Ishikawa (cell line): ENCODE data around the gene TPO.

Experiments
- CEBPB ChIP-seq: IDR thresholded peaks from 2 replicates; pipeline ENCODE4 v1.6.1; 2012
- CREB1 ChIP-seq: IDR thresholded peaks from 2 replicates; pipeline ENCODE4 v1.6.1; 2012; ENCODE audit warnings: low read depth
- EGR1 ChIP-seq: IDR thresholded peaks from 2 replicates; pipeline ENCODE4 v1.6.1; 2012
- EP300 ChIP-seq: IDR thresholded peaks from 2 replicates; pipeline ENCODE4 v1.6.1; 2012; ENCODE audit warnings: borderline replicate concordance
- FOXM1 ChIP-seq: IDR thresholded peaks from 2 replicates; pipeline ENCODE4 v1.6.1; 2012; ENCODE audit warnings: low read depth, borderline replicate concordance
- MAX ChIP-seq: IDR thresholded peaks from 2 replicates; pipeline ENCODE4 v1.6.1; 2012
- NFIC ChIP-seq: IDR thresholded peaks from 2 replicates; pipeline ENCODE4 v1.6.1; 2012
- RAD21 ChIP-seq: IDR thresholded peaks from 2 replicates; pipeline ENCODE4 v1.6.1; 2012; ENCODE audit warnings: low read depth
- TAF1 ChIP-seq: IDR thresholded peaks from 2 replicates; pipeline ENCODE4 v1.6.1; 2012; ENCODE audit warnings: low read depth, mild to moderate bottlenecking
- TCF12 ChIP-seq: IDR thresholded peaks from 2 replicates; pipeline ENCODE4 v1.6.1; 2012; ENCODE audit warnings: low read depth
- TEAD4 ChIP-seq: IDR thresholded peaks from 2 replicates; pipeline ENCODE4 v1.6.1; 2012
- USF1 ChIP-seq: IDR thresholded peaks from 2 replicates; pipeline ENCODE4 v1.6.1; 2012
- YY1 ChIP-seq: IDR thresholded peaks from 2 replicates; pipeline ENCODE4 v1.6.1; 2012; ENCODE audit warnings: low read depth
- ZBTB7A ChIP-seq: IDR thresholded peaks from 2 replicates; pipeline ENCODE4 v1.6.1; 2012; ENCODE audit warnings: low read depth
- TF ChIP-seq, protein P1 (sequence below): IDR thresholded peaks from 2 replicates; pipeline ENCODE4 v1.6.1; 2012; ENCODE audit warnings: low read depth, mild to moderate bottlenecking

TPO gene

DNA sequence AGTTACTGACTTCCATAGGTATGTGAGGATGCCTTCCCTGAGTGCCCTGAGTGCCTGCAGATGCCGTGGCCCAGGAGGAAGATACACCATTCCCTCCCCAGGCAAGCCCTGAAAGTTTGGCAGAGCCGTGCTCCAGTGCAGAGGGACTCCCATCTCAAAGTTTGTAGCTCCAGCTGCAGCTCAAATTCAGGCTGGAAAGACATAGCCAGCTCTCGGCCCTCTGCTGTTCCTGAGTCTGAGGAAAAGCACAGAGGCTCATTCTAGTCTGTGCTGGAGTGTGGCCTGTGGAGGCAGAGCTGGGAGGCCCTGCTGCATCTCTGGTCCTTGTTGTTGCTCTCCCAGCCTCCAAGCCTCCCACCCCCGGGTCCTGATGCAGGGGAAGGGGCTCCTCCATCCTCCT is 15.9 kb upstream of the TPO start:
- no peak for TF ChIP-seq FOXM1
- no peak for TF ChIP-seq CEBPB
- no peak for TF ChIP-seq NFIC
- TF ChIP-seq MAX: no peak

DNA sequence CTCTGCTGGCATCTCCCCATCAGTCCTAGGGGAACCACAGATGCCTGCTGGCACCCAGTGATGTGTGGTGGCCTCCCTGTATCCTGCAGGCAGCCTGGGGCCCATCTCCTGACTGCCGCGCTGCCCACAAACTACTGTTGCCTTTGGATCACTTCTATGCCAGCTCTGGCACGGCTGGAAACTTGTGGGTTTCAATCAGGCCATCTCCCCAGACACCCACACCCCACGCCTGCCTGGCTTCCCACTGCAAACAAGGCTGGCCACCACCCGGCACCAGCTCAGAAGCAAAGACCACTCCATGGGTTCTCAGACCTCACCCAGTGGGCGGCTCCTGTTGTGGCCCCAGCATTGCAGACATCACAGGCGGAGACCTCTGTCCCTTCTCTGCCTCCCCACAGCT is 15.1 kb upstream of the TPO start:
- TF ChIP-seq MAX: no peak

DNA sequence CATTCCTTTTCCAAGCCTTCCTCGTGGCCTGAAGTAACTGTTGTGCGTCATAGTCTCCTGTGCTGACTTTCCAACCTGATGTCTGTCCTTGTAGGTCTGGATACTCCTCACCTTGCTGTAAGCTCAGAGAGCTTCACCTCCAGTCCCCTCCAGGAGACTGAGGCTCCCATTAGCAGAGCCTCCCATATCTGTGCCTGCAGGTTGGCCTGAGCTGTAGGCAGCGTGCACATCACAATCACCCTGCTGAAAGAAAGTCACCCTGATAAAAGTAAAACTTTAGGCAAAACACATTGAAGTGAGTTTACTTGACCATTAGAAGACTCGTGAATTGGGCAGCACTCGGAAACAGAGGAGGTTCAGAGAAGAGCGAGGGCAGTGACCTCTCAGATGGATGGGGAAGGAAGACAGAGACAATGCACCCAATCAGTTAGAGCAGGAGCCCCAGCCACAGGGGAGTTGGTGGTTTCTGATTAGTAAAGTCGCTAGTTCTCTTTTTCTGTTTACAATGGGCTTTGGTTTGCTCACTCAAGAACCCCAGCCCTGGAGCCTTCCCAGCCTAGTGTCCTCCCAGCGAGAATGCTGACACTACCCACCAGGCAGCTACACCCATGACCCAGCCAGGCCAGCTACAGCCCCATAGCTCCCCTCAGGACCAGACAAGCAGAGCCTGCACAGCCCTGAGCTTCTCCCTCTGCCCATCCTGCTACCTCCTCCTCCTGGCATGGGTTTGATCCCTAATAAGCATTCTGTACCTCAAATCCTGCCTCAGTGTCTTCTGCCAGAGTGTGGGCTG is 12.1 kb upstream of the TPO start:
- TF ChIP-seq RAD21: no peak
- TF ChIP-seq, protein P1, sequence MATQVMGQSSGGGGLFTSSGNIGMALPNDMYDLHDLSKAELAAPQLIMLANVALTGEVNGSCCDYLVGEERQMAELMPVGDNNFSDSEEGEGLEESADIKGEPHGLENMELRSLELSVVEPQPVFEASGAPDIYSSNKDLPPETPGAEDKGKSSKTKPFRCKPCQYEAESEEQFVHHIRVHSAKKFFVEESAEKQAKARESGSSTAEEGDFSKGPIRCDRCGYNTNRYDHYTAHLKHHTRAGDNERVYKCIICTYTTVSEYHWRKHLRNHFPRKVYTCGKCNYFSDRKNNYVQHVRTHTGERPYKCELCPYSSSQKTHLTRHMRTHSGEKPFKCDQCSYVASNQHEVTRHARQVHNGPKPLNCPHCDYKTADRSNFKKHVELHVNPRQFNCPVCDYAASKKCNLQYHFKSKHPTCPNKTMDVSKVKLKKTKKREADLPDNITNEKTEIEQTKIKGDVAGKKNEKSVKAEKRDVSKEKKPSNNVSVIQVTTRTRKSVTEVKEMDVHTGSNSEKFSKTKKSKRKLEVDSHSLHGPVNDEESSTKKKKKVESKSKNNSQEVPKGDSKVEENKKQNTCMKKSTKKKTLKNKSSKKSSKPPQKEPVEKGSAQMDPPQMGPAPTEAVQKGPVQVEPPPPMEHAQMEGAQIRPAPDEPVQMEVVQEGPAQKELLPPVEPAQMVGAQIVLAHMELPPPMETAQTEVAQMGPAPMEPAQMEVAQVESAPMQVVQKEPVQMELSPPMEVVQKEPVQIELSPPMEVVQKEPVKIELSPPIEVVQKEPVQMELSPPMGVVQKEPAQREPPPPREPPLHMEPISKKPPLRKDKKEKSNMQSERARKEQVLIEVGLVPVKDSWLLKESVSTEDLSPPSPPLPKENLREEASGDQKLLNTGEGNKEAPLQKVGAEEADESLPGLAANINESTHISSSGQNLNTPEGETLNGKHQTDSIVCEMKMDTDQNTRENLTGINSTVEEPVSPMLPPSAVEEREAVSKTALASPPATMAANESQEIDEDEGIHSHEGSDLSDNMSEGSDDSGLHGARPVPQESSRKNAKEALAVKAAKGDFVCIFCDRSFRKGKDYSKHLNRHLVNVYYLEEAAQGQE: no peak
- no peak for TF ChIP-seq ZBTB7A
- TF ChIP-seq USF1: no peak
- no peak for TF ChIP-seq YY1

- no peak for TF ChIP-seq MAX
- no peak for TF ChIP-seq TAF1
- no peak for TF ChIP-seq TEAD4
- TF ChIP-seq EGR1: no peak
- no peak for TF ChIP-seq USF1
- TF ChIP-seq ZBTB7A: no peak
- TF ChIP-seq TCF12: no peak
- no peak for TF ChIP-seq YY1
Measured at GRCh38 chr2:1402064-1402463, 11.2 kb upstream of the TPO start.

GRCh38 chr2:1403565-1403964 is 9.7 kb upstream of the TPO start:
- TF ChIP-seq EP300: no peak
- TF ChIP-seq ZBTB7A: no peak
- no peak for TF ChIP-seq TCF12
- no peak for TF ChIP-seq NFIC
- TF ChIP-seq TEAD4: no peak
- TF ChIP-seq, protein P1: no peak
- no peak for TF ChIP-seq USF1
- no peak for TF ChIP-seq EGR1
- no peak for TF ChIP-seq FOXM1
- TF ChIP-seq MAX: no peak
- TF ChIP-seq CREB1: no peak
- no peak for TF ChIP-seq CEBPB
- no peak for TF ChIP-seq YY1
- no peak for TF ChIP-seq RAD21
- no peak for TF ChIP-seq TAF1

DNA sequence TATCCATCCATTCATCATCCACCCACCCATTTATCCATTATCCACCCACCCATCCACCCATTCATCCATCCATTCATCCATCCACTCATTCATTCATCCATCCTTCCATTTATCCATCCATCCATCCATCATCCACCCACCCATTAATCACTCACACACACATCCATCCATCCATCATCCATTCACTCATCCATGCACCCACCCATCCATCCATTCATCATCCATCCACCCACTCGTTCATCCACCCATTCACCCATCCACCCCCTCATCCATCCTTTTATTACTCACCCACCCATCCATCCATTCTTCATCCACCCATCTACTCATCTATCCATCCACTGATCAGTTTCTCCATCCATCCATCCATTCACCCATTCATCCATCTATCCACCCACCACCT is 8.1 kb upstream of the TPO start:
- TF ChIP-seq, protein P1: no peak
- TF ChIP-seq NFIC (no peak), TEAD4 (no peak), RAD21 (no peak), CEBPB (no peak), EGR1 (no peak), MAX (no peak), TCF12 (no peak), USF1 (no peak), EP300 (no peak), CREB1 (no peak), TAF1 (no peak)
